HepG2 (cell line): ENCODE measurements around the gene JAG1. TPM values are rescaled to one million over a fixed set of nuclear protein-coding genes. Genes with fewer than 3 reads are reported as not detected.

ENCODE experiments used
- ARHGAP35 ChIP-seq: sonication (generic); formaldehyde crosslinking; IDR thresholded peaks from 2 replicates; pipeline ENCODE4 v1.9.0; 2022; ENCODE audit warnings: mild to moderate bottlenecking, inconsistent platforms, moderate library complexity, missing genetic modification reagents, borderline replicate concordance
- ARNT ChIP-seq: fragments of 450-650 bp; IDR thresholded peaks from 2 replicates; pipeline ENCODE4 v1.6.1; 2017
- FOSL2 ChIP-seq: sonication (generic); formaldehyde crosslinking; IDR thresholded peaks from 2 replicates; pipeline ENCODE4 v1.4.0; 2020; ENCODE audit warnings: missing genetic modification reagents
- HDAC2 ChIP-seq: sonication (generic); formaldehyde crosslinking; IDR thresholded peaks from 2 replicates; pipeline ENCODE4 v1.4.0; 2020; ENCODE audit warnings: missing genetic modification reagents
- HMG20B ChIP-seq: conservative IDR thresholded peaks from 2 replicates; pipeline ENCODE4 v1.6.1; 2016; ENCODE audit warnings: missing genetic modification reagents, missing compliant biosample characterization
- HOXA3 ChIP-seq: sonication (generic); formaldehyde crosslinking; IDR thresholded peaks from 2 replicates; pipeline ENCODE4 v1.5.0; 2020; ENCODE audit warnings: missing genetic modification reagents
- IKZF1 ChIP-seq: fragments of 450-650 bp; IDR thresholded peaks from 2 replicates; pipeline ENCODE4 v1.7.1; 2016
- JUNB ChIP-seq: sonication (generic); formaldehyde crosslinking; IDR thresholded peaks from 2 replicates; pipeline ENCODE4 v1.8.0; 2022; ENCODE audit warnings: missing genetic modification reagents, mild to moderate bottlenecking, borderline replicate concordance
- MEIS1 ChIP-seq: sonication (generic); formaldehyde crosslinking; IDR thresholded peaks from 2 replicates; pipeline ENCODE4 v1.9.0; 2021; ENCODE audit warnings: mild to moderate bottlenecking, missing genetic modification reagents, moderate library complexity, borderline replicate concordance
- POGK ChIP-seq: sonication (generic); formaldehyde crosslinking; conservative IDR thresholded peaks from 2 replicates; pipeline ENCODE4 v1.8.0; 2022; ENCODE audit warnings: mild to moderate bottlenecking, moderate library complexity, missing genetic modification reagents
- ZFP90 ChIP-seq: sonication (generic); formaldehyde crosslinking; IDR thresholded peaks from 2 replicates; pipeline ENCODE4 v1.8.0; 2022; ENCODE audit warnings: missing genetic modification reagents, mild to moderate bottlenecking, inconsistent platforms, borderline replicate concordance
- ZKSCAN5 ChIP-seq: sonication (generic); formaldehyde crosslinking; IDR thresholded peaks from 2 replicates; pipeline ENCODE4 v1.5.1; 2020; ENCODE audit warnings: mild to moderate bottlenecking, missing genetic modification reagents
- ZSCAN21 ChIP-seq: sonication (generic); formaldehyde crosslinking; IDR thresholded peaks from 2 replicates; pipeline ENCODE4 v1.8.0; 2022; ENCODE audit warnings: mild to moderate bottlenecking, missing genetic modification reagents, moderate library complexity, borderline replicate concordance
- polyA plus RNA-seq, 8 experiments: library from polyadenylated mRNA; depleted of rRNA in 3 of 8; stranded (reverse) in 7 of 8; unstranded in 1 of 8; fragments of >200 nt; fragmentation: Illumina TruSeq in 4 of 8; extraction: Trizol in 4 of 8; gene quantifications; 2 replicates each; pipeline versions ENCODE4 v1.2.1 to v1.2.3, GENCODE V29; 2011 to 2016; ENCODE audit warnings: low read depth in 4 of 8, missing spikeins in 1 of 8, mixed read lengths in 1 of 8; ENCODE audit not compliant: insufficient read depth in 1 of 8
- total RNA-seq, 5 experiments: library from RNA; depleted of rRNA; stranded (reverse); fragments of >200 nt; fragmentation: Illumina TruSeq; extraction: Trizol; gene quantifications; 2 replicates each; pipeline ENCODE4 v1.2.3, GENCODE V29; 2016; ENCODE audit warnings: low read depth in 1 of 5
- TF ChIP-seq, protein P1 (sequence below): IDR thresholded peaks from 2 replicates; pipeline ENCODE4 v1.6.1; 2016; ENCODE audit warnings: low read depth, borderline replicate concordance
- TF ChIP-seq, protein P2 (sequence below): IDR thresholded peaks from 2 replicates; pipeline ENCODE4 v1.6.1; 2012; ENCODE audit warnings: low read depth, low read length, improper control_type of control experiment
- TF ChIP-seq, protein P3 (sequence below): IDR thresholded peaks from 2 replicates; pipeline ENCODE4 v1.6.1; 2016; ENCODE audit warnings: missing compliant biosample characterization, missing genetic modification reagents, borderline replicate concordance
- TF ChIP-seq, protein P4 (sequence below): sonication (generic); formaldehyde crosslinking; IDR thresholded peaks from 2 replicates; pipeline ENCODE4 v1.5.0; 2020; ENCODE audit warnings: mild to moderate bottlenecking, missing genetic modification reagents
- TF ChIP-seq, protein P5 (sequence below): sonication (generic); formaldehyde crosslinking; IDR thresholded peaks from 2 replicates; pipeline ENCODE4 v1.5.1; 2020; ENCODE audit warnings: mild to moderate bottlenecking, missing genetic modification reagents, moderate library complexity

Gene JAG1
- total and polyA plus RNA-seq, 2 of the 13 experiments (the other 11 are each of a cell fraction or from before 2014, with no cell fraction given) = 47.1 to 56.3 TPM

- TF ChIP-seq, protein P1, sequence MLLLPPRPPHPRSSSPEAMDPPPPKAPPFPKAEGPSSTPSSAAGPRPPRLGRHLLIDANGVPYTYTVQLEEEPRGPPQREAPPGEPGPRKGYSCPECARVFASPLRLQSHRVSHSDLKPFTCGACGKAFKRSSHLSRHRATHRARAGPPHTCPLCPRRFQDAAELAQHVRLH (CRISPR knock-in tag) = peak; percentile 26; the same call in 1 of the 2 replicates
- no peak; the same call in 1 of the 2 replicates for TF ChIP-seq HMG20B (CRISPR knock-in tag)
- TF ChIP-seq MEIS1 (CRISPR knock-in tag) = no peak
- TF ChIP-seq, protein P2, sequence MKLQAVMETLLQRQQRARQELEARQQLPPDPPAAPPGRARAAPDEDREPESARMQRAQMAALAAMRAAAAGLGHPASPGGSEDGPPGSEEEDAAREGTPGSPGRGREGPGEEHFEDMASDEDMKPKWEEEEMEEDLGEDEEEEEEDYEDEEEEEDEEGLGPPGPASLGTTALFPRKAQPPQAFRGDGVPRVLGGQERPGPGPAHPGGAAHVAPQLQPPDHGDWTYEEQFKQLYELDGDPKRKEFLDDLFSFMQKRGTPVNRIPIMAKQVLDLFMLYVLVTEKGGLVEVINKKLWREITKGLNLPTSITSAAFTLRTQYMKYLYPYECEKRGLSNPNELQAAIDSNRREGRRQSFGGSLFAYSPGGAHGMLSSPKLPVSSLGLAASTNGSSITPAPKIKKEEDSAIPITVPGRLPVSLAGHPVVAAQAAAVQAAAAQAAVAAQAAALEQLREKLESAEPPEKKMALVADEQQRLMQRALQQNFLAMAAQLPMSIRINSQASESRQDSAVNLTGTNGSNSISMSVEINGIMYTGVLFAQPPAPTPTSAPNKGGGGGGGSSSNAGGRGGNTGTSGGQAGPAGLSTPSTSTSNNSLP = peak; percentile 62; the same call in 1 of the 2 replicates
- no peak for TF ChIP-seq ARNT
- TF ChIP-seq IKZF1 = no peak
- TF ChIP-seq, protein P3, sequence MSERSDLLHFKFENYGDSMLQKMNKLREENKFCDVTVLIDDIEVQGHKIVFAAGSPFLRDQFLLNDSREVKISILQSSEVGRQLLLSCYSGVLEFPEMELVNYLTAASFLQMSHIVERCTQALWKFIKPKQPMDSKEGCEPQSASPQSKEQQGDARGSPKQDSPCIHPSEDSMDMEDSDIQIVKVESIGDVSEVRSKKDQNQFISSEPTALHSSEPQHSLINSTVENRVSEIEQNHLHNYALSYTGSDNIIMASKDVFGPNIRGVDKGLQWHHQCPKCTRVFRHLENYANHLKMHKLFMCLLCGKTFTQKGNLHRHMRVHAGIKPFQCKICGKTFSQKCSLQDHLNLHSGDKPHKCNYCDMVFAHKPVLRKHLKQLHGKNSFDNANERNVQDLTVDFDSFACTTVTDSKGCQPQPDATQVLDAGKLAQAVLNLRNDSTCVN (CRISPR knock-in tag) = peak; percentile 66; the same call in 1 of the 2 replicates
- TF ChIP-seq HDAC2 (CRISPR knock-in tag) = peak; percentile 10
- TF ChIP-seq ARHGAP35 (CRISPR knock-in tag) = no peak
- TF ChIP-seq ZSCAN21 (CRISPR knock-in tag) = no peak
- peak; percentile 62; the same call in 1 of the 2 replicates for TF ChIP-seq HOXA3 (CRISPR knock-in tag)
- peak; percentile 46 for TF ChIP-seq FOSL2
- TF ChIP-seq JUNB (CRISPR knock-in tag) = no peak
- TF ChIP-seq, protein P4, sequence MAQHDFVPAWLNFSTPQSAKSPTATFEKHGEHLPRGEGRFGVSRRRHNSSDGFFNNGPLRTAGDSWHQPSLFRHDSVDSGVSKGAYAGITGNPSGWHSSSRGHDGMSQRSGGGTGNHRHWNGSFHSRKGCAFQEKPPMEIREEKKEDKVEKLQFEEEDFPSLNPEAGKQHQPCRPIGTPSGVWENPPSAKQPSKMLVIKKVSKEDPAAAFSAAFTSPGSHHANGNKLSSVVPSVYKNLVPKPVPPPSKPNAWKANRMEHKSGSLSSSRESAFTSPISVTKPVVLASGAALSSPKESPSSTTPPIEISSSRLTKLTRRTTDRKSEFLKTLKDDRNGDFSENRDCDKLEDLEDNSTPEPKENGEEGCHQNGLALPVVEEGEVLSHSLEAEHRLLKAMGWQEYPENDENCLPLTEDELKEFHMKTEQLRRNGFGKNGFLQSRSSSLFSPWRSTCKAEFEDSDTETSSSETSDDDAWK (CRISPR knock-in tag) = no peak
- TF ChIP-seq ZKSCAN5 (CRISPR knock-in tag) = no peak
- TF ChIP-seq POGK (CRISPR knock-in tag) = peak; percentile 66; the same call in 1 of the 2 replicates
- TF ChIP-seq, protein P5, sequence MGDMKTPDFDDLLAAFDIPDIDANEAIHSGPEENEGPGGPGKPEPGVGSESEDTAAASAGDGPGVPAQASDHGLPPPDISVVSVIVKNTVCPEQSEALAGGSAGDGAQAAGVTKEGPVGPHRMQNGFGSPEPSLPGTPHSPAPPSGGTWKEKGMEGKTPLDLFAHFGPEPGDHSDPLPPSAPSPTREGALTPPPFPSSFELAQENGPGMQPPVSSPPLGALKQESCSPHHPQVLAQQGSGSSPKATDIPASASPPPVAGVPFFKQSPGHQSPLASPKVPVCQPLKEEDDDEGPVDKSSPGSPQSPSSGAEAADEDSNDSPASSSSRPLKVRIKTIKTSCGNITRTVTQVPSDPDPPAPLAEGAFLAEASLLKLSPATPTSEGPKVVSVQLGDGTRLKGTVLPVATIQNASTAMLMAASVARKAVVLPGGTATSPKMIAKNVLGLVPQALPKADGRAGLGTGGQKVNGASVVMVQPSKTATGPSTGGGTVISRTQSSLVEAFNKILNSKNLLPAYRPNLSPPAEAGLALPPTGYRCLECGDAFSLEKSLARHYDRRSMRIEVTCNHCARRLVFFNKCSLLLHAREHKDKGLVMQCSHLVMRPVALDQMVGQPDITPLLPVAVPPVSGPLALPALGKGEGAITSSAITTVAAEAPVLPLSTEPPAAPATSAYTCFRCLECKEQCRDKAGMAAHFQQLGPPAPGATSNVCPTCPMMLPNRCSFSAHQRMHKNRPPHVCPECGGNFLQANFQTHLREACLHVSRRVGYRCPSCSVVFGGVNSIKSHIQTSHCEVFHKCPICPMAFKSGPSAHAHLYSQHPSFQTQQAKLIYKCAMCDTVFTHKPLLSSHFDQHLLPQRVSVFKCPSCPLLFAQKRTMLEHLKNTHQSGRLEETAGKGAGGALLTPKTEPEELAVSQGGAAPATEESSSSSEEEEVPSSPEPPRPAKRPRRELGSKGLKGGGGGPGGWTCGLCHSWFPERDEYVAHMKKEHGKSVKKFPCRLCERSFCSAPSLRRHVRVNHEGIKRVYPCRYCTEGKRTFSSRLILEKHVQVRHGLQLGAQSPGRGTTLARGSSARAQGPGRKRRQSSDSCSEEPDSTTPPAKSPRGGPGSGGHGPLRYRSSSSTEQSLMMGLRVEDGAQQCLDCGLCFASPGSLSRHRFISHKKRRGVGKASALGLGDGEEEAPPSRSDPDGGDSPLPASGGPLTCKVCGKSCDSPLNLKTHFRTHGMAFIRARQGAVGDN (CRISPR knock-in tag) = peak; percentile 91
- TF ChIP-seq ZFP90 (CRISPR knock-in tag) = peak; percentile 49
Measured at GRCh38 chr20:10673842-10674683, at the start of gene JAG1 (continued).
